HG03025 (cell line): Measurements from ENCODE around the gene MACROH2A2.

Source experiments
- ATAC-seq: cut with Tn5 transposase; IDR thresholded peaks from one replicate; pipeline ENCODE4 v1.9.1; 2021; ENCODE audit warnings: mild to moderate bottlenecking, moderate library complexity; ENCODE audit not compliant: unreplicated experiment, low FRiP score

Gene MACROH2A2

GRCh38 chr10:70124918-70125317 lies 72.3 kb downstream of the MACROH2A2 start:
- no peak for ATAC-seq

GRCh38 chr10:70125918-70126552 lies 73.4 kb downstream of the MACROH2A2 start:
- ATAC-seq = no peak

- ATAC-seq = no peak
Measured at GRCh38 chr10:70126700-70127395, 74.2 kb downstream of the MACROH2A2 start.

GRCh38 chr10:70130878-70131559 lies 78.4 kb downstream of the MACROH2A2 start:
- ATAC-seq = no peak

GRCh38 chr10:70131560-70131937 lies 78.9 kb downstream of the MACROH2A2 start:
- no peak for ATAC-seq

- peak; percentile 73 for ATAC-seq
Measured at GRCh38 chr10:70132098-70133029, 79.7 kb downstream of the MACROH2A2 start, which contains the start of gene AIFM2. Gene AIFM2 (minus strand): TSS chr10:70132825. CDS start chr10:70124084, 8,741 bp downstream.

- no peak for ATAC-seq
Measured at GRCh38 chr10:70135046-70135445, 82.4 kb downstream of the MACROH2A2 start.

- no peak for ATAC-seq
Measured at GRCh38 chr10:70135684-70136083, 83.0 kb downstream of the MACROH2A2 start.

GRCh38 chr10:70137135-70137534 lies 84.5 kb downstream of the MACROH2A2 start:
- ATAC-seq = no peak

- no peak for ATAC-seq
Measured at GRCh38 chr10:70137927-70138883, 85.6 kb downstream of the MACROH2A2 start.

GRCh38 chr10:70139151-70139996 lies 86.7 kb downstream of the MACROH2A2 start:
- no peak for ATAC-seq

- ATAC-seq = no peak
Measured at GRCh38 chr10:70139997-70140250, 87.3 kb downstream of the MACROH2A2 start.

- ATAC-seq = no peak
Measured at GRCh38 chr10:70140297-70140696, 87.7 kb downstream of the MACROH2A2 start.

GRCh38 chr10:70142555-70142954 lies 89.9 kb downstream of the MACROH2A2 start:
- ATAC-seq = no peak

- ATAC-seq = no peak
Measured at GRCh38 chr10:70144372-70145110, 91.9 kb downstream of the MACROH2A2 start.

- ATAC-seq = peak; percentile 7
Measured at GRCh38 chr10:70145166-70145665, 92.6 kb downstream of the MACROH2A2 start.

GRCh38 chr10:70145666-70146488 lies 93.2 kb downstream of the MACROH2A2 start:
- peak; percentile 53 for ATAC-seq
